ENCODE data around the gene RAB7B.

- TF ChIP-seq CTCF (IDR thresholded peaks at IDR 0.05): no peak
- TF ChIP-seq POLR2A (IDR thresholded peaks at IDR 0.05): no peak
Observed at GRCh38 chr1:206047271-206047670, 44.1 kb upstream of the RAB7B start.

Data from body of pancreas (tissue), 4 donors.